HS-5 (cell line): ENCODE data around the gene HERPUD1.
A peak's percentile ranks its signal among the peaks of the same experiment; 100 is the strongest.
"Not testable (repeated sequence)": the region's sequence is repeated elsewhere in the genome, so short reads cannot be mapped to it uniquely, and the experiment has no call there.

Experiments
- DNase-seq: peaks from one replicate; pipeline ENCODE4 v3.0.0-alpha.2; 2012; ENCODE audit warnings: low read depth

Gene HERPUD1

DNA sequence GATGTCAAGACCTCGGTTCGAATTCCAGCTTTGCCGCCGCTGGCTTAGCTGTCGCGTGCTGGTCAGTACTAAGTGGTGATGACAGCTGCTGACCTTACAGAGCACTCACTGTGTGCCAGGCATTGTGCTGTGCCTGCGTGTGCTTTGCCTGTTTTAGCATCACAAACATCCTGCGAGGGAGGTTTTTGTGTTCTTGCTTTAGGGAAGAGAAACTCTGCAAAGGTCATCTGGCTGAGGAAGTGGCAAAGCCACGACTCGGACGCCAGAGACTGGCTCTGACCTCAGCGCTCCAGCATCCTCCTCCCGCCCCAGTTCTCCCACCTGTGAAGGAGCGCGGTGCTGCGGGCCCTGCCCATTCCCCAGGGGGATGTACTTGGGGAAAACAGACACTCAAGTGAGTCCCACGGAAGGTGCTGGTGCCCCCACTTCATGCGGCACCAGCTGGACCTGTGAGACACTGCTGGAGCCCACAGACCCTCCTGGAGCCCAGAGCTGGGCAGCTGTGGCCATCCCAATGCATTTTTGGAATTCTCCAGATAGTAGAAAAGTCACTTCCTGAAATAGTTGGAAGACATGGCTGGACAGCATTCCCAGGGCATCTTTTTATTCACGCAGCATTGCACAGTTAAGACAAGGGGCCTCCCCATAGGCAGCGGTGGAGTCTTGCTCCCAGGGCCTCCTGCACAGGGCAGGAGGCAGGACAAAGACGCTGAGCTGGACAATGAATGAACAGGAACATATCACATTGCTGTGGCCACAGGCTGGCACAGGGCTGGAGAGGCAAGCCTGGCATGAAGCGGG, 20.0 kb upstream of the HERPUD1 start:
- peak; percentile 19 for DNase-seq

DNA sequence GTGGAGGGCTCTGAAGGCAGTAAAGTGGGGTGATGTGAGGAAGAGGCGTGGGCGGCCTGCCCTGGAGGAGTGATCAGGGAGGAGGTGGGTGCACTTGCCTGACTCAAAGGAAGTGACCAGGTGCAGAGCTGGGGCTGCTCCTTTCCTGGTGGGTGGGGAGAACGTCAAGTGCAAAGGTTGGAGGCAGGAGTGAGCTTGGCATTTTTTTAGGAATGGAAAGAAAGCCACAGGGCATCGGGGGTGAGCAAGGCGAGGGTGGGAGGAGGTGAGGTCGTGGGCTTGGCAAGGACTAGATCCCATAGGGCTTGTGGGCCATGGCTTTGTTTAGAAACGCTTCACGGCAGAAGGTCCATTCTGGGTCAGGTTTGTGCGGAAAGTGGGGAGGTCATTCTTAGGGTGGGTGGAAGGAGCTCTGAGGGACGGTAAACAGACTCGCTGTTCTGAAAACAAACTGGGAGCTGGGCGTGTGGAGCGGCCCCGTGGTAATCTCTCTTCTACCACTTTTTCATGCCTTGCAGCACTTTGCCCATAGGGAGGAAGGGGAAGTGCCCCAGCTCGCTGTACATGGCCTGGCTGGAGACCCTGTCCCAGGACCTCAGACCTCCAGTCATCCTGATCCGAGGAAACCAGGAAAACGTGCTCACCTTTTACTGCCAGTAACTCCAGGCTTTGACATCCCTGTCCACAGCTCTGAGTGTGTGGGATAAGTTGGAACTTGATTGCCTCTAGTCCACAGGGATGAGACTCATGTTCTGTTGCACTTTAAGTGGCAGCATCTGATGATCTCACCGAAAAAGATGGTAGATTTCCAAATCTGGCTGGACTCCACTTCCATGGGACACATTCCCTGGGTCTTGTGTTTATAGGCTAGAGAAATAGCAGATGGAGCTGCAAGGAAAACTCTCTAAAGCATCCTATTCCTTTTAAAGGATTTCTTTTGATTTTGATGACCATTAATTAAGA, 18.9 kb upstream of the HERPUD1 start:
- peak; percentile 66 for DNase-seq

GRCh38 chr16:56914896-56915295, 17.0 kb upstream of the HERPUD1 start:
- no peak for DNase-seq

DNA sequence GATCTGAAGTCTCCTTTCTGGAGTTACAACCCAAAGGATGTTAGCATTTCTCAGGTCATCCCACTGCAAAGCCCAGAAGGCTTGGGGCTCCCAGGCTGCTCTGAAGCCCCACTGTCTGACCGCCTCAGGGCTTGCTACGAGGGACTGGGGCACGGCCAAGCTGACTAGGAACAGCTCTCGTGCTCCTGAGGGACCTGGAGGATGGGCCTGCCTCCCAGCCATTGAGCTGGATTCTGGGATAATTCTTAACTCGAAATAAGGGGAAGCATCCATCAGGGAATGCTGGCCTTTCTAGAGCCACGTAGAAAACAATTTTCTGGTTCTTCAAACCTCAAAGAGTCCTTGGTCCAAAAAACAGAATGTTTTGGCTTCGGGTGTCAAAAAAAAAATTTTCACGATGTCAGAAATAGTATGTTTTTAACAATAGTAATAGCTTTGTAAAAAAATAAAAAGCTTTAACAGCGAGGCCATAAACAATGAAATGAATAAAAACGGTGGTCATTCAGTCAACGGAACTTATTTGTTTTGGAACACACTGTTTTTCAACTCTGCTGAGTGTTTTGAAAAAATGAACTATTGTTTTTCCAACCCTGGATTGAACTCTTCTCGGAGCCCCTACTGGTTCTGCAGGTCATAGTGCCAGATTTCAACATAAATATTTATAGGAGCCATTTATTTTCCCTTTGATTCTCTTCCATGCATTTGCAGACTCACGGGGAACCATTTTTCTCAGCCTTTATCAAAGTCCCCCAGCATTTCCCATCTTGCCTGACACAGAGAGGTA, 16.4 kb upstream of the HERPUD1 start:
- no peak for DNase-seq

- DNase-seq: no peak
Observed at GRCh38 chr16:56916571-56917403, 15.2 kb upstream of the HERPUD1 start.

- no peak for DNase-seq
Observed at GRCh38 chr16:56918467-56919012, 13.4 kb upstream of the HERPUD1 start.

DNA sequence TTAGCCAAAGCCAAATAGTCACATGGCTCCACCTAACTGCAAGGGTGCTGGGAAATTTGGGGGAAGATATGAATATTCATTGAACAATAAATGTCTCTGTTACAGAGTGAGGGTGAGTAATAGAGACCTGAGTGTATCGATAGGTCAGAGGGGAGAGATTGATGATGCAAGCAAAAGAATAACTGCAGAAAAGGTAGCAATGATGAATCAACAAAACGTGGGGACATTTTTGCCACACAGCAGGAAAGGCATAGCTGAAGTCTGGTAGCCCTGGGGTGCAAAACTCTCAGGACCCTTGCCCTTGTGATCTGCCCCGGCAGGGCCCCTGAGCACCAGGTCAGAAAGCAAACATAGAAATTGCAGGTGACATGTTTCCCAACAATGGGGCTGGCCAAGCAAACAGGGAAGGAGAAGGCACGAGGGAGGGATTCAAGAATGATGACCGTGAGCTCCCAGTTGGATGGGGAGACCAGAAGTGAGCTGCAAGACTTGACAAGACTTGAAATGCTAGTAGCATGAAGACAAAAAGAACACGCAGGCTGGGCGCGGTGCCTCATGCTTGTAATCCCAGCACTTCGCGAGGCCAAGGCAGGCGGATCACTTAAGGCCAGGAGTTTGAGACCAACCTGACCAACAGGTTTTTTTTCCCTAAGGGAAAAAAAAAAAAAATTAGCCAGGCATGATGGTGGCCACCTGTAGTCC, 12.7 kb upstream of the HERPUD1 start:
- DNase-seq: no peak

- DNase-seq: no peak
Observed at GRCh38 chr16:56921571-56921970, 10.4 kb upstream of the HERPUD1 start.

- no peak for DNase-seq
Observed at GRCh38 chr16:56923481-56924091, 8.4 kb upstream of the HERPUD1 start.

- no peak for DNase-seq
Observed at GRCh38 chr16:56927471-56927870, 4.5 kb upstream of the HERPUD1 start.

- no peak for DNase-seq
Observed at GRCh38 chr16:56929639-56930038, 2.3 kb upstream of the HERPUD1 start.

DNA sequence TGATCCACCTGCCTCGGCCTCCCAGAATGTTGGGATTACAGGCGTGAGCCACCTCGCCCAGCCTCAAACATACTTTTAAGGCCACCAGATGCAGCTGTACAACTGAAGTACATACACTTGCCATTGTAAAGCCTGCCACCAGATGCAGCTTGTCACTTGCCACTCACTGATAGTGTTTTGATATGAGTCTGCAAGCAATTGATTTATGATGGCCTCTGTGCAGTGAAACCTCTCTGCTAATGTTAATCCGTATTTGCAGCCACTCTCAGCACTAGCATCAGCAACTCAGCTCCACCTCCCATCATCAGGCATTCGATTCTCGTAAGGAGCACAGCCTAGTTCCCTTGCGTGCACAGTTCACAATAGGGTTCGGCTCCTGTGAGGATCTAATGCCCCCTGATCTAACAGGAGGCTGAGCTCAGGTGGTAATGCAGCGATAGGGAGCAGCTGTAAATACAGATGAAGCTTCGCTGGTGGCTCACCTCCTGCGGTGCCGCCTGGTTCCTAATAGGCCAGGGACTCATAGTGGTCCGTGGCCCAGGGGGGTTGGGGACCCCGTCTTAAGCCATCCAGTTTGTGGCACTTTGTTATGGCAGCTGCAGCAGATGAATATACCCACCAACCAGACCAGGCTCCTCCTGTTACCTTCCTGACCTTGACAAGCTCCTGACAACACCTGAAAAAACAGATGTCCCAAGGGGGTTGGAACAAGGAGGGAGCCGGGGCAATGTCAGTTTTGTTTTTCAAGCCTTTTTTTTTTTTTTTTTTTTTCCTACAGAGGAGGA, 1.3 kb upstream of the HERPUD1 start:
- DNase-seq: no peak

- no peak for DNase-seq
Observed at GRCh38 chr16:56931271-56931891, 561 bp upstream of the HERPUD1 start.

DNA sequence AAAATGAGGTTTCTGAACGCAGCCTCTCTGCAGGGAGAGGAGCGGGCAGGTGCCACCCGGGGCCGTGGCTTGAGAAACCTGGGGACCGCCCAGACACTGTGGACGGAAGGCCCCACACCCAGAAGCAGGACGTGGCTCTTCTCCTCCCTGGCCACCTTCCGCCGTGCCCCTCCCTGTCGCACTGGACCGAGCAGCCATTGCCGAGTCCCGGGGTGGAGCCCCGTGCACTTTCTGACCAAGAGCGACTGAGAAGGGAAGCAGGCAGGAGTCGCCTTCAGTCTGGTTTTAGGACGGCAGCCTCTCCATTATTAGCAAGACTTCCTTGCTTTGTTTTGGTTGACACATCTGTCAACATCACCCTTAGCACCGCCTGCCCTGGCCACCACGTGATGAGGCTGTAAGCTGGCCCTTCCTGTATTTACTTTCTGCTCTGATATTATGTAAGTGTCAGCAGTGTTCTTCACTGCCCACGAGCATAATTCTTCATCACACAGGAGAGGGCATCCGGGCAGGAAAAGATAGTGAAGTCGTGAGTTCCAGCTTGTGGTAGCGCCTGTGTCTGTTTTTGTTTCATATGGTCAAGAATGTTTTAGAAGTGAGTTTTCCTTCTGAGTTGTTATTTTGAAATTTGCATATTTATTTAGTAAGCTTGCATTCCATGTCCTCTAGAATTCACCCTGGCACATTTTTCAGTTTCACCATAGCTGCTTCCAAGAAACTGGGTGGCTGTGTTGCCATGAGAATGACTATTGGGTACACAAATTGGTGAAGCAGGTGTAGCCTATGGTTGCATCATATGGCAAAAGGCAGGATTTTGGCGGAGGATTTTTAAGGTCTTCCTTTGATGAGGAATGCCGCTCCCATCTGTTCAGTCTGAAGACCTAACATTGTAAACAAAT, 1.0 kb downstream of the HERPUD1 start:
- peak; percentile 39 for DNase-seq

- DNase-seq: no peak
Observed at GRCh38 chr16:56933828-56934598, 2.1 kb downstream of the HERPUD1 start.

GRCh38 chr16:56934599-56935145, 2.7 kb downstream of the HERPUD1 start:
- not testable (repeated sequence) for DNase-seq
